Activated gamma-delta T cell (primary cell): ENCODE data around the gene KNDC1.

Experiments
- DNase-seq: peaks from one replicate; lab custom pipeline; 2025; lab: John Stamatoyannopoulos, UW

KNDC1 gene

DNA sequence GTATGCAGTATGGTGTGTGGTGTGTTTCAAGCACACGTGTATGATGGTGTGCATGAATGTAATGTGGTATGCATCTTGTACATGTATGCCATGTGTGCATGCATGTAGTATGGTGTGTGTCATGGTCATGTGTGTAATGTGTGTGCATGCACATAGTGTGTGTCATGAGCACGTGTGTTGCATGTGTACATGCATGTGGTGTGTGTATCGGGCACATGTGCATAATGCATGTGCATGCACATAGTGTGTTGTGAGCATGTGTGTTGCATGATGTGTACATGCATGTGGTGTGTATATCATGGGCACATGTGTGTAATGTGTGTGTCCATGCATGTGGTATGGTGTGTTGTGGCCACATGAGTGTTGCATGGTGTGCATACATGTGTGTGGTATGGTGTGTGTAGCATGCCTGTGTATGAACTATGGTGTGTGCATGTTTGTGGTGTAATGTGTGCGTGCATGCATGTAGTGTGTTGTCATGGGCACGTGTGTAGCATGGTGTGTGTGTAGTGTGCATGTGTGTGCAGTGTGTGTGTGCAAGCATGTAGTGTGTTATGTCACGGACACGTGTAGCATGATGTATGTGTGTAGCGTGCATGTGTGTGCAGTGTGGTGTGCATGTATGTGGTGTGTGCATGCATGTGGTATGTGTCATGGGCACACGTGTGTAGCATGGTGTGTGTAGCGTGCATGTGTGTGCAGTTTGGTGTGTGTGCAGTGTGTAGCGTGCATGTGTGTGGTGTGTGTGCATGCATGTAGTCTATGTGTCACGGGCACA lies 17.6 kb downstream of the KNDC1 start:
- no peak for DNase-seq

GRCh38 chr10:133178357-133179127 lies 18.5 kb downstream of the KNDC1 start:
- no peak for DNase-seq

DNA sequence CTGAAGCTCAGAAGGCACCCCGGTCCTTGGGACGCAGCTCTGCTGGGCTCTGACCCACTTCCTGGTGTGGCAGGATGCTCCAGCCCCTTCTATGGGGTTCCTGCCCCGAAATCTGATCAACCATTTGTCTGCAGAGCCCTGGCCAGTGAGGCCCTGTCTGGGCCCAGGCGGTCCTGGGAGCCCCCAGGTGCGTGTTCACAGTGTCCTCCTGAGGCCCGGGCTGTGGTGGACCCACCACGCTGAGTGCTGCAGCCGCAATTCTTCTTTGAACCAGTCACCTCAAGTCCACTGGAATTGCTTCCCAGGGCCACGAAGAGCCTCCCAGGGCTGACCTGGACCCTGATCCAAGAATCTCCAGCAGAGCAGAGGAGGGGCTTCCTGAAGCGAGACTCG lies 19.1 kb downstream of the KNDC1 start:
- no peak for DNase-seq

- no peak for DNase-seq
Observed at GRCh38 chr10:133179651-133180050, 19.6 kb downstream of the KNDC1 start.

DNA sequence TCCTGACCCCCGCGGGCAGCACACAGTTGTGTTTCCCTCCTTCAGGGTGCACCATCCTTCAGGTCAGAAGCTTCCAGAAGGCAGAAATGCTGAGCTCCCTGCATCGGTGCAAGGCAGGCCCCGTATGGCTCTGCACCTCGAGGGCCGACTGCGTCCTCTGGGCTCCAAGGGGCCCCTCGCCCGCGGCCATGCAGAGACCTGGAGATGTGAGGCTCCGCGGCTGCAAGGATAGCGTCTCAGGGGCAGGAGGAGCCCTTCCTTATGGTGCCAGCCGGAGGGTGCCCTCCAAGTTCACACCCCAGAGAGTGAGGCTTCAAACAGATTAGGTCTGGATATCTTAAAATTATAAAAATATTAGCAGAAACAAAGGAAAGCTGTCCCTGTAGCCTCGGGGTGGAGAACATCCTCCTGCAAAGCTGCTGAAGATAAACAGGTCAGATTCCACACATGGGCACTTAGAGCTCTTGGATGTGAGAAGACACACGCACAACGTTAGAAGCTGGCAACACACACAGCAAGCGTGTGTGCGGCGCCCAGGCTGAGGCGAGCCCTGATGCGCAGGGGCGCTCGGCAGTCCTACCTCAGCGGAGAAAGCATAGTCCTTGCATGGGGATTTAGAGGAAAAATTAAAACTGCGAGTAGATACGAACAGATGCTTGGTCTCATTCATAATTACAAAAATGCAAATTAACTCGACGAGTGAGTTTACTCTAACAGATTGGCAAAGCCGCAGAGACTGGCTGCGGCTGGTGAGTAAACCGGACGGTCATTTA lies 20.4 kb downstream of the KNDC1 start:
- no peak for DNase-seq

DNA sequence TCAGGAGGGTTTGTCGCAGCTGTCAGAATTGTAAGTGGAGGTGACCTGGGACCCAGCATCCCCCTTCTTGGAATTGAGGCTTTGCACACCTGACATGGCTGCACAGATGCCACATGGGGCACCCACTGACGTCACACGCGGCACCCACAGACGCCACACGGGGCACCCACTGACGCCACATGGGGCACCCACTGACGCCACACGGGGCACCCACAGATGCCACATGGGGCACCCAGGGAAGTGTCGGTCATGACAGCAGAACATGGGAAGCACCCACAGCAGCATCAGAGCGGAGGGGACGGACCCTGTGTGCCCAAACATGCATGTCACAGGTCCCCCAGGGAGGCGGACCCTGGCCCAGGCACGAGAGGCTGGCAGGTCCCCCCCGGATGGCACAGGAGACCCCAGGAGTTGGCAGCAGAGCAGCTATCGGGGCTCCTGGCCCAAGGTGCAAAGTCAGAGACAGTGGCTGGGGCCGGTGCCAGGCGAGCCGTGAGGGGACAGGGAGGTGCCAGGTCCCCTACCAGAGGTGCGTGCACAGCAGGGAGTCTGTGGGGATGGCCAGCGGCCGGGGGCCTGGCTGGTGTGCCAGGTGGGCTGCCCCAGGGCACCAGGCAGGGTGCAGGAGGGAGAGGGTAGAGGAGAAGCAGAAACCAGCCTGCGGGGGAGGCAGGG lies 21.1 kb downstream of the KNDC1 start:
- no peak for DNase-seq

DNA sequence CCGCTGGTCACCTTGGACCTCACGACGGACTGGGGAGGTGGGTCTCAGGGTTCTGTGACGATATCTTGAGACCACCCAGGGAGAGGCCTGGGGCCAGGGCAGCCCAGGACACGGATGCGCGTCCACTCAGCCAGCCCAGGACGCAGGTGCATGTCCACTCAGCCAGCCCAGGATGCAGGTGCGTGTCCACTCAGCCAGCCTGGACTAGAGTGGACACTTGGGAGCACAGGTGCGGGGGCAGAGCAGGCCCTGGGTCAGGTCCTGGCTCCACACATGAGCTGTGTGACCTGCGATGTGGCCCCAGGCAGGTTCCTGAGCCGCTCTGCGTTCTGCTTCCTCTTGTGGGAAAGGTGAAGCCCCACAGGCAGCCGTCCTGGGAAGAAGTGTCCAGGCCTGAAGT lies 22.2 kb downstream of the KNDC1 start:
- no peak for DNase-seq

DNA sequence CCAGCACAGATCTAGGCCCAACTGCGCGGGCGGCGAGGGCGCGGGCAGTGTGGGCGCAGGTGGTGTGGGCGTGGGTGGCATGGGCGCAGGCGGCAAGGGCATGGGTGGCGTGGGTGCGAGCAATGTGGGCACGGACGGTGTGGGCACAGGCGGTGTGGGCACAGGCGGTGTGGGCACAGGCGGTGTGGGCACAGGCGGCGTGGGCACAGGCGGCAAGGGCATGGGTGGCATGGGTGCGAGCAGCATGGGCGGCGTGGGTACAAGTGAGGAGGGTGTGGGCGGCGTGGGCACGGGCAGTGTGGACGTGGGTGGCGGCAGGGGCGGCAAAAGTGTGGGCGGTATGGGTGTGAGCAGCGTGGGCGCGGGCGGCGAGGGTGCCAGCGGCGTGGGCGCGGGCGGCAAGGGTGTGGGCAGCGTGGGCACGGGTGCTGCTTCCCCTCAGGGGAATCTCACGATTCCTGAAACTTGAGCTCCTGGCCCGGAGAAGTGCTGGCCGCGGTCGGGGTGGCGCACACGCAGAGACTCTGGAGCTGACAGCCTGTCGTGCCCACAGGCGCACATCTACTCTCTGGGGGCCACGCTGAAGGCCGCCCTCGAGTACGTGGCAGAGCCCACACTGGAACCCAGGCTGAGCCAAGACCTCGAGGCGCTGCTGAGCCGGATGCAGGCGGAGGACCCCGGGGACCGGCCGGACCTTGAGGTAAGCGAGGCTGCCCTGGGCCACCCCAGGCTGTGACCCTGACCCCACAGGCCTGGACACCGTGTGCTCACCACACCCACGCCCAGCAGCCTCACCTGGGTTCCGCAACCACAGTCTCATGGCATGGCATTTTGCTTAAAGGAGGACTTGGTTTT lies 23.0 kb downstream of the KNDC1 start:
- DNase-seq = no peak

GRCh38 chr10:133183646-133184378 lies 23.8 kb downstream of the KNDC1 start:
- DNase-seq = no peak

DNA sequence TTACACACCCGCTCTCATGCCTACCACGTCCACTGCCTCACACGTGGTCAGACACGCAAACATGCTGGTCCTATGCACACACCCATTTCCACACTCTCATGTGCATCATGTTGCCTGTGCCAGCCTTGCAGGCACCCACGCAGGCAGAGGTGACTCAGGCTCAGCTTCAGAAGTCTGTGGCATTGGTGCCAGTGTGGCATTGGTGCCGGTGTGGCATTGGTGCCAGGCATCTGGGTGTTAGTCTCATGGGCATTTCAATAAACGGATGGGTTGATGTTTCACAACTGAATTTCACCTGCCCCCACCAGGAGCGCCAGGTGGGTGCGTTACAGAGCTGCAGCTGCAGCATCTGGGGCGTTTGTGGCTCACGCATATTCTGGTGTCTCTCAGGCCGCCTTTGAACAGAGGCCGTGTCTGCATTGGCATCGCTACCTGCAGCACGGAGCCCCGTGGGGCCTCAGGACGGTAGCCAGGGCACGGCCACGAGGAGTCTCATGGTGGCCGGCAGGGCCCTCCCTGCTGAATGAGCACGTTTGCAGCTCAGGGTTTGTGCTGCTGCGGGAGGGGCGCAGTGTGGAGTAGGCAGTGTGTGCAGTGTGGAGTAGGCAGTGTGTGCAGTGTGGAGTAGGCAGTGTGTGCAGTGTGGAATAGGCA lies 24.7 kb downstream of the KNDC1 start:
- no peak for DNase-seq

DNA sequence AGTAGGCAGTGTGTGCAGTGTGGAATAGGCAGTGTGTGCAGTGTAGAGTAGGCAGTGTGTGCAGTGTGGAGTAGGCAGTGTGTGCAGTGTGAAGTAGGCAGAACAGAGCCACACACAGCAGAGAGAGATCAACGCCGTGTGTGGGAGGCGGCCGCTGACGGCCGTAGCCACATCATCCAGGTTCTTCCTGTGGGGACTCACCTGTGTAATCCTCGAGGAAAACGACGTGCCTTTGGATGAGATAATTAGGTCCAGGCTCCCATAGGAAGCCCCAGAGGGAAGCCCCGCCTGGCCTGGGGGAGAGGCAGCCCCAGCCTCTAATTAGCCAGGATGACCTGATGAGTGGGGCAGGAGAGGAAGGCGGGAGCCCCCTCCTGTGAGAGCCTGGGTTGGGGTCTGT lies 25.4 kb downstream of the KNDC1 start:
- DNase-seq = no peak

DNA sequence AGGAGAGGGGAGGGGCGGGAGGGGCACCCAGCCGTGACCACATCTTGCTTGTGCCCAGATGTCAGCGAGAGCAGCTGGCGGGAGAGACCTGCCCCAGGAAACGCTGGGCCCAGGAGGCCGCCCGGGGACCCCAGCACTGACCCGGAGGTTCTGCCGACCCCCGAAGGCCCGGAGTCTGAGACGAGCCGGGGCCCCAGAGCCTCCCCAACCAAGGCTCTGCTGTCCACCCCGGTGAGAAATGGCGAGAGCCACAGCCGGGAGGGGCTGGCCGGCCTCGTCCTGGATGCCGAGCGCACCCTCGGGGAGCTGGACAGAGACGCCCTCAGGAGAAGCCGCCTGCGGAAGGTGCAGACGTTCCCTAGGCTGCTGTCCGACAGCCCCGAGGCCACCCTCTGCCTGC lies 25.9 kb downstream of the KNDC1 start:
- DNase-seq = no peak

GRCh38 chr10:133186416-133187090 lies 26.5 kb downstream of the KNDC1 start:
- no peak for DNase-seq

DNA sequence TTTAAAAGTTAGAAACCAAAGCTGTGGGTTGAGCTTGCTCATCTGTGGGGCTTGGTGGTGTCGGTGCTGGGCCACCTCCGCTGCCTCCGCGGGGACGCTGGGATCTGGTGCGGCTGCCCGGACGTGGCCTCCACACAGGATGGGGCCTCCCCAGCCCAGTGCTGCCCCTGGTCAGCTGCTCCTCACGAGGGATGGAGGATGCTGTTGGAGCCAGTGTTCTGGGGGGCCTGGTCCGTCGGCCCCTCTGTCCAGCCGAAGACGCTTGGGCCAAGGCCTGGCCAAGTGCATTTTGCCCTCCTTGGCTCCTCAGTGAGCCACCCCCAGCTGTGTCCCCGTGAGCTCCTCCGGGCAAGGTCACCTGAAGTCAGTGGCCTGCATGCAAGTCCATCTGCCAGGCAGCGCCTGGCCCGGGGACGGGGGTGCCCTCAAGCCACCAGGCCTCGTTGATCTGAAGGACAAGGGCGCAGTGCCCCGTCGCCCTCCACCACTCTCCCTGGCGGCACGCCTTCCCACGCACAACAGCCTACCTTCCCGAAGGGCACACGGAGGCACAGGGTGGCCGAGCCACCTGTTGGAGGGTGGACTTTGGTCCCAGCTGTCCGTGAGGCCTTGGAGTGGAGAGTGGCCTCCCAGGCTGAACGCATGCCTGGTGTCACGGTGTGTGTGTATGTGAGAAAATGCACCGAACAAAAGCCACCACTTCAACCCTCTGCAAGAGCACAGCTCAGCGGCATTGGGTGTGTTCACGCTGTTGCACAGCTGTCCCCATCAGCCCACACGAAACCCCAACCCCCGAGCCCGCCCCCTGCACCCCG lies 27.3 kb downstream of the KNDC1 start:
- no peak for DNase-seq

- no peak for DNase-seq
Observed at GRCh38 chr10:133187906-133188681, 28.1 kb downstream of the KNDC1 start.

GRCh38 chr10:133189256-133189655 lies 29.2 kb downstream of the KNDC1 start:
- DNase-seq = no peak

DNA sequence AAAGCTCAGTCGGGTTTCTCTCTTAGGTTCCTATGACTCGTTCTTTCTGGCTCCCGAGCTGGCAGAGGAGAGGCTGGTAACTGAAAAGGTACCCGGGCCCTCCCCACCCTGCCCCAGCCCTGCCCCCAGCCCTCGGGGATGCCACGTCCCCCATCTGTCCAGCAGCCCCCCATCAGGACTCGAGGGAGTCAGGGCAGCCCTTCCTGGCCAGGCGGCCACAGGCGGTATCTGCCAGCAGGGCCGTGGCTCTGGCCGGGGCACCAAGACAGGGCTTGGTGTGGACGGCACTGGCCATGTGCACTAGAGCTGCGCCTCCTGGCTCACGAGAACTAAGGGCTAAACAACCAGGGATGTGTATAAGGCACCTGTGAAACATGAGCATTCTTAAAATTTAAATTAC lies 29.7 kb downstream of the KNDC1 start:
- DNase-seq = no peak

- no peak for DNase-seq
Observed at GRCh38 chr10:133190225-133190624, 30.2 kb downstream of the KNDC1 start.
